A172 (cell line): ENCODE measurements around the gene GPANK1. TPM values are rescaled to one million over a fixed set of nuclear protein-coding genes. Genes with fewer than 3 reads are reported as not detected.

ENCODE experiments used
- DNase-seq: peaks from one replicate; pipeline ENCODE4 v3.0.0-alpha.2; 2015; ENCODE audit warnings: low spot score
- total RNA-seq: library from RNA; depleted of rRNA; stranded (reverse); fragments of >200 nt; shearing (Covaris generic); gene quantifications from 2 replicates; pipeline ENCODE4 v1.2.3, GENCODE V29; 2014

The GPANK1 gene
- total RNA-seq, 1 experiment from 2014 or later, result 9.5 TPM

DNA sequence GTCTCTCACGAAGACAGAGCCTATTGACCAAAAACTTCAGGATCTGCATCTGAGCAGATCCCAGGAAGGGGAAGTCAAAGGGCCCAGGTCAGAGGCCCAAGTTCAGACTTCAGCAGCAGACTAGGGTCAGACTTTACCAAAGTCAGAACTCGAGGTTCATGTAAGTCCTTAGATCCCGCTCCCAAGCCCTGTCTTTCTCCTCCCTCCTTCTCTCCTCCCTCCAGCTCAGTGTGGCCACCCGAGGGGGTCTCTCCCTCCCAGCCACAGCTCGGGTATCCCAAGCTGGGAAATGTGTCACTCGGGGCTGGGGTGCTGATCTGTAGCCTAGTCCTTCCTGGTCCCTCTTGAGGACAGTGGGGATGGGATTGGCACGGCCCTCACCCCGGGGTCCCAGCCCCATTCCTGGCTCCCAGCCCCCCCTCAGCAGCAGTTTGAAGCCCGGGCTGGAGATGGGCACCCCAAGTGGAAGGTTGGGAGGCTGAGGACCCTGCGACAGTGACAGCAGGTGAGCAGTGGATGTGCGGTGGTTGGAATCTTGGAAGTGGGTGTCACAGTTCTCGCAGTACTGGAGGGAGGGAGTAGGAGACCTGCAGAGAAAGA lies 2.6 kb downstream of the GPANK1 start:
- DNase-seq, result no peak

DNA sequence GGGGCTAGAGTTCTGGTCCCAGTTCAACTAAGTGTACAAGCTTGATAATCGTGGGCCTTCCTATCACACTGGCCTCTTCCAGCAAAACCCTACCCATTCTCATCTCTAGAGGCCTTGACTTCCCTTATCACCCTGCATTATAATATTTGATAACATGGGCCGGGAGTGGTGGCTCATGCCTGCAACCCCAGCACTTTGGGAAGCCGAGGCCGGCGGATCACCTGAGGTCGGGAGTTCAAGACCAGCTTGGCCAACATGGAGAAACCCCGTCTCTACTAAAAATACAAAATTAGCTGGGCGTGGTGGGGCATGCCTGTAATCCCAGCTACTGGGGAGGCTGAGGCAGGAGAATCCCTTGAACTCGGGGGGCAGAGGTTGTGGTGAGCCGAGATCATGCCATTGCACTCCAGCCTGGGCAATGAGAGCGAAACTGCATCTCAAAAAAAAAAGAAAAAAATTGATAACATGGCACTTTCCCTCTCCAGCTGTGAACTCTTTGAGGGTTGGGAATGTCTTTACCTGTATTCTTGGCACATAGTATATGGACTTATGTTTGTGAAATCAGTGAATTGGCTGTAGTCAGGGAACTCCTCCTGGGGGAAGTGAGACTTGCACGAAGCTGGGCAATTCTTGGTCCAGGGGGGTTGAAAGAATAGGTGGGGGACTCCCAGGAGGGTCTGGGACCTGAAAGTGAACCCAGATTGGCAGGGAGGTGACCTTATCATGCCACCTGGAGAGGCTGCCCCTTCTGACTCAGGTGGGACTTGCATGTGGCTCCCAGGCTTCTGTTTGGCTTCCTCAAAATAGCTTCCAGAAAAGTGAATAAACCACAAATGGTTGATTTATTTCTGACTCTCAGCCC lies 3.3 kb downstream of the GPANK1 start:
- no peak for DNase-seq

GRCh38 chr6:31660381-31661261 lies 4.2 kb downstream of the GPANK1 start, which contains the start of gene C6orf47:
C6orf47 (minus strand) TSS chr6:31660778; CDS start chr6:31659947, 831 bp downstream.
- peak; percentile 64 for DNase-seq

DNA sequence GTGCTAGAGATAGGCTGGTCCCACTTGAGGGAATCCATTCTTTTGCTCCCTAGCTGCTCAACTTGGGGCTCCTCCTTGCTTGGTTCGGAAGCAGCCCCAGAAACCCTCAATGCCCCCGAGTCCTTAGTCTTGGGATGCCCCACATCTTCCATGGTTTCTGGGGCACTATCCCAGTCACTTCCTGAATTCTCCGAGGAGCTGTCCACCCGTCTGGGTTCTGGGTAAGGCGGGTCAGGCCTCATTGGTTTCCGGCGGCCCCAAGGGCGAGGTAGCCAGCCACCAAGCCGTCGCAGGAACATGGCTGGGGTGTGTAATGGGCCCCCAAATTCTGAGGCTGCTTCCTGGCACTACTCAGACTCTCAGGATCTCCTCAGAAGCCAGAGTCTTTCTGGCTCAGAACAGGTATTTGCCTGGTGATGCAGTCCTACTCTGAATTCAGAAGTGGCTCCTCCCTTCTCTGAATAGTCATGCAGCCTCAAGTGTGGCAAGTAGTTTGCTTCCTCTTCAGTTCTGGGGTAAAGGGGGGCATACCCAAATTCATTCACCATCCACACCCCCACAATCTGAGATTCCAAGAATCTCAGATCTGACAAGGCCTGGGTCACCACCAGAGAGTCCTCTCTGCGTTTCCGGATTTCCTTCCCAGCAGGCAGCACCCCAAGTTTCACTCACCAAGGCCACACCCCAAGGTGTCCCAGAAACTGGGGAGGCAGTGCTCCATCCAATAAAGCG lies 5.0 kb downstream of the GPANK1 start:
- DNase-seq, result no peak

- DNase-seq, result no peak
Measured at GRCh38 chr6:31658983-31659648, 5.7 kb downstream of the GPANK1 start.

DNA sequence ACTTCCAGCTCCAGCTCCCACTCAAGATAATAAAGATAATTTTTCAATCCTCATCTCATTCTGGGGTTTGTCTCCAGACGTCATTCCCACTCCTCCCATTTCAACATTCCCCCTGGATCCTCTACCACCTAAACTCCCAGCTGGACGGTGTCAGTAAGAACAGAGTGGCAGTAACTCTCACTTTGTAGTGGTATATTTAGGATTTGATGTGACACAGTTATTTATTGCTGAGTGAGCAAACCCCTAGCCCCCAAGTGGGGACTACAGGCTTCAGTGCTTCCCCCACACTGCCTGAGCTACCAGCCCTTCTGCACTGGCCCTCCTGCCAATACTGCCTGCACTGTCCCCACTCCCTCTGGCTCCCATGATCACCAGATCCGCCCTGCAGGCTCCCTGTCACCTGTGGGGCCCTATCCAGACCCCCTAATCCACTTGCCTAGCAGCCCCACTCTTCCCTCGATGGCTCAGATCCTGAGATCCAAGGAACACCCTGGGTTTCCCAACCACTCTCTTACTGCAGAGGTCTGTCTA lies 6.6 kb downstream of the GPANK1 start:
- no peak for DNase-seq

GRCh38 chr6:31657406-31658157 lies 7.2 kb downstream of the GPANK1 start:
- DNase-seq, result no peak

- DNase-seq, result no peak
Measured at GRCh38 chr6:31655349-31656237, 9.2 kb downstream of the GPANK1 start, which contains the start of gene APOM. APOM (plus strand) TSS chr6:31655894; CDS start chr6:31655967, 73 bp downstream.

DNA sequence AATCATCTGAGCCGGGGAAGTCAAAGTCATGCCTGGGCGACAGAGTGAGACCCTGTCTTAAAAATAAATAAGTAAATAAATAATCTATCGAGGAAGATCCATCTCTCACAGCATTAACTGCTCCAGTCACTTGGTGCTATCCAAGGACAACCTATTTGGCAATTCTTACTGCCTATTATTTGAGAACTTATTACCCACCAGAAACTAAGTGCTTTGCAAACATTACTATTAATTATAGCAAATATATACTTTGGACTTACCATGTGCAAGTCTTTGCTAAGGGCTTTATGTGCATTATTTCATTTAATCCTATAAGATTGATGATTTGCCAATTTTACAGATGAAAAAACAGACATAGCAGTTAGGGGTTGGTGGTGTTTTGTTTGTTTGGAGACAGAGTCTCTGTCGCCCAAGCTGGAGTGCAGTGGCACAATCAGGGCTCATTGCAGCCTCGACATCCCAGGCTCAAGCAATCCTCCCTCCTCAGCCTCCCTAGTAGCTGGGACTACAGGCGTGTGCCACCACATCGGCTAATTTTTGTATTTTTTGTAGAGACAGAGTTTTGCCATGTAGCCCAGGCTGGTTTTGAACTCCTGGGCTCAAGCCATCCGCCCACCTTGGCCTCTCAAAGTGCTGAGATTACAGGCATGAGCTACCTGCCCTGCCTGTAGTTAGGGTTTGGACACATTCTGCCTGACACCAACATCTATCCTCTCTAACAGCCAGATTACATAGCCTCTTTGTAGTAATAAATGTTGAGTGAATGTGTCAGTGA lies 10.0 kb downstream of the GPANK1 start:
- no peak for DNase-seq

DNA sequence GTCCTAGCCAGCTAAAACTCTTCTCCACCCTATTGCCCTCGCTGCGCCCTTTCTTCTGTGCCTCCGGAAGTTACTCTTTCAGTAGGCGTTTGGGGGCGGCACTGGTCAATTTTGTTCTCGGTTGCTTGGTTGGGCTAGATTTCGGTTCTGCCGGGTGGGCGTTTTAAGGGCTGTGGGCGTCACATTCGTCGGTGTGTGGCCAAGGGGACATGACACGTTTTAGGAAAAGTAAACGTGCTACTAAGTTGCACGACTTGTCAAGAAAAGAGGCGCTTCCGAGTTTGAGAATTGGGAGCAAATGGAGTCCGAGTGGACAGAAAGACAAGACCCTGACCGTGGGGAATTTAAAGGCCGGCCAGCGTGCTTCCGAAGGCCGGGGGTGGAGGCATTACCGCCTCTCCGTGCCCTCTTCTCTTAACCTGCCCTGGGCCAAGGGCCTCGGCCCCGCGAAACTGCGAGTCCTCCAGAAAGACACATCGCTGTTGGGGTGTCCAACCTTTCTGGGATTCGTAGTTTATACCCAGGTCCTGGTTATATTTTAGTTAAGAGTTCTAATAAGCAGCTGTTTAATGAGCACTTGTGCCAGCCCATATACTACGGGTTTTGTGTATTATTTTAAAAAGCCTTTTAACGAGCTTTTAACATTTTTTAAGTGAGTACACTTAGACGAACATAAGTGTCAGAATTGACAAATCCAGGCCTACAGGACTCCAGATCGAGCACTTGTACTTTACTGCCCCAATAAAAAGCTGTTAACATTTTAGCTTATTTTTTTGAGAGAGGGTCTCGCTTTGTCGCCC lies 11.7 kb downstream of the GPANK1 start:
- DNase-seq, result peak; percentile 89

DNA sequence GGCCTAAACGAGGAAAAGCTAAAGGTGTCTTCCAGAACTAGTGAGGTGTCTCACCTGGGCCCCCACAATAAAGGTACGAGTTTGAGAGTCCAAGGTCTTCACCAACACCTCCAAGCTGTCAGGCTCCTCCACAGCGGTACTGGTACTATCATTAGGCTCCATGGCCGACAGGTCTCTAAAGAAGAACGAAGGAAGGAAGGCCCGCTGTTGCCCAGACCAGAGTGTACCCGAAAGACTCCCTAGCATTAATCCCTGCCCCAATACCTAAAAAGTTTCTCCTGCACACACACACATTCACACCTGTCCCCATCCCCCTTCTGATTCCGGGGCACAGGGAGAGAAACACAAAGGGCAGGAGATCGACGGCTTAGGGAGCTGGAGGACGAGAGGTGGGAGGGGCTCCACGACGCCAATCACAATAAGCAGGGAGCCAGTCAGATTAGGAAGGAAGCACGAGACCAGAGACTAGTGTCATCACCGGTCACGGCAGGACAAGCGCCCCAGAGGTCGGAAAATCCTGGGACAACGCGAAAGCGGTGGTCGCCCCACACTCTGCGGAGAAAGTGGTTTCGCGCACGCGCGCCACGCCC lies 13.1 kb downstream of the GPANK1 start:
- no peak for DNase-seq

DNA sequence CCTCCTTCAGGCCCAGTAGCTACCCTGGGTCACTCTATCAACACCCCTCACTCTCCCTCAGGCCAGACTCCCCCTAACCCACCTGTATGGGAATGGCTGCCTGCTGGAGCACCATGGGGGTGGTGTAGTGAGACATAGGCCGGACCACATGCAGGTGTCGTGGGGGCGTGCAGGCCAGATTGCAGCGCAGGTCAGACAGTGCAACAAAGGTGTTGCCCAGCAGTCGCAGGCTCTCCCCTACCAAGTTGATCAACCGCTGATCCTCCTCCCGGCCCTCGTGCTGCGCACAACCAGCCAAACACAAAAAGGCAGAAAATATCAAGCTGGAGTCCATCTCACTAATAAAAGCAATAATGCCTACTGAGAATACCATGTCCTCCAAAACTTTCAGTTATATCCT lies 19.5 kb downstream of the GPANK1 start:
- DNase-seq, result no peak

DNA sequence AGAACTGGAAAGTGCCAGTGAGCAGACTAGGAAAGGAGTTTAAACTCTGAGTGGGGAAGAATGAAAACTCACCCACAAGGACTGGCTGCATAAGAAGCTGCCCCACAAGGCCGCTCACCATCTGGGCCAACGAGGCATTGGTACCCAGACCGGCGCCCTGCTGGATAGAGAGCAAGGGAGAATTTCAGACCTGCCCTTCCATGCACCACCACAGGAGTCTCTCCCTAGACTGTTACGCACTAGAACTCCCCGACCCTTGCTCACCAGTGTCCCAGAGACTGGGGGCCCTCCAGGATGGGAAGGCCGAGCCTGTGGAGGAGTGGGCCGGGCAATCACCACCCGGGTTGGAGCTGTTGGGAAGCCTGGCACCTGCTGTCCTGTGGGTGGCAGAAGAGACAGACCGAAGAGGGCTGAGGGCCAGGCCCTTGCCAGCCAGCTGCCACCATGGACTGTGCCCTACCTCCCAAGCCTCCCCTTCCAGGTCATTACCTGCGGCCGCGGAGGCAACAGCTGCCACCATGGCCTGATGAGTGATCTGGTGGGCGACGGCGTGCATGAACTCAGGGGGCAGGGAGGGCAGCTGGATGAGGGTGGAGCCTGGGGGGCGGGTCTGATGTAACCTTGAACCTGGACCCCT lies 20.9 kb downstream of the GPANK1 start:
- DNase-seq, result no peak

GRCh38 chr6:31642798-31643570 lies 21.8 kb downstream of the GPANK1 start:
- DNase-seq, result no peak

DNA sequence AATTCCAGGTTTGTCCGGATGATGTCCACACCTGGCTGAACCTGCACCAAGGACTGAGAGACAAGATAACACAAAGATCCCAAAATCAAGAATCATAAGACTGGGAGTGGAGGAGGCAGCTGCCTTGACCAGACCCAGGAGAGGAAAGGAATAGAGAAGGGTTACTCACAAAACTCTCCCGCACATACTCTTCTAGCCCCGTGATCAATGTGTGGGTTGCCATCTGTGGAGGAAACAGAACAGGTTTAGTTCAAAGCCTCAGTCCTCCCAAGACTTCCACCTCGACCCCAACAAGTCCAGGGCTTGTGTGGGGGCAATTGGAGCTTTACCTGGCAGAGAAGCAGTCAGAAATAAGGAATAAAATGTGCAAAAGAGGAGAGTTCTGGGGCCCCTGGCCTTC lies 23.4 kb downstream of the GPANK1 start:
- no peak for DNase-seq
